ENCODE measurements around the gene SYNE2. TPM values are rescaled to one million over a fixed set of nuclear protein-coding genes. Genes with fewer than 3 reads are reported as not detected.

The SYNE2 gene
- total RNA-seq, 1 experiment from 2014 or later, result 37.5 TPM

GRCh38 chr14:63960926-63961567 is 108.2 kb downstream of the SYNE2 start:
- Histone ChIP-seq H3K4me1 (ENCODE audit: control insufficient read depth, insufficient read depth, low read length) (no peaks in the 10 kb centered on the region), H3K27me3 (ENCODE audit: control insufficient read depth, insufficient read depth, low read length) (no peaks in the 10 kb centered on the region), H3K9me3 (ENCODE audit: control insufficient read depth, insufficient read depth, low read depth, low read length) (no peaks in the 10 kb centered on the region), H3K4me3 (ENCODE audit: low read depth in 2 of 2, low read length in 2 of 2) (no peak overlapping the region), H3K36me3 (ENCODE audit: control insufficient read depth, insufficient read depth, low read length) (no peaks in the 10 kb centered on the region), H3K27ac (ENCODE audit: low read length) (no peak overlapping the region)
- ATAC-seq (no peak), DNase-seq (ENCODE audit: low read depth, low spot score) (no peak)
- intact Hi-C loops (cut with micrococcal nuclease; ENCODE audit: unreplicated experiment), result no loop called here
- CTCF ChIA-PET, result no interaction called here
- TSS peak; percentile 39 for BruUV-seq (replicated peaks)
- POLR2A ChIA-PET, result no interaction called here
- in situ Hi-C loops (cut with HindIII; ENCODE audit: low pct_unique_long_range_greater_than_20kb, low sequenced_read_pairs), result no loop called here
- TF ChIP-seq SIN3A (IDR thresholded peaks at IDR 0.05; ENCODE audit: borderline replicate concordance, insufficient read depth, low read depth, low read length) (no peak), TCF7L2 (IDR thresholded peaks at IDR 0.05; ENCODE audit: low read depth, low read length) (no peak), CTCF (IDR thresholded peaks at IDR 0.05) (no peak), POLR2AphosphoS5 (IDR thresholded peaks at IDR 0.05; ENCODE audit: low read depth, low read length) (no peak)

- ChIA-PET CTCF (no interaction called here), POLR2A (interaction anchor here (0.6 kb wide), 1 partner anchor 14 kb away, joined by 4 read pairs; no protein-coding TSS in a partner anchor)
- no peak overlapping the region for H3K4me3 ChIP-seq (ENCODE audit: low read depth in 2 of 2, low read length in 2 of 2)
- TF ChIP-seq TCF7L2 (IDR thresholded peaks at IDR 0.05; ENCODE audit: low read depth, low read length), result no peak
- intact Hi-C loops (cut with micrococcal nuclease; ENCODE audit: unreplicated experiment) (no loop called here), in situ Hi-C loops (cut with HindIII; ENCODE audit: low pct_unique_long_range_greater_than_20kb, low sequenced_read_pairs) (no loop called here)
- no TSS peak for BruUV-seq (replicated peaks)
- no peak overlapping the region for H3K27ac ChIP-seq (ENCODE audit: low read length)
- DNase-seq (ENCODE audit: low read depth, low spot score) (no peak), ATAC-seq (no peak)
- no peaks in the 10 kb centered on the region for H3K4me1 ChIP-seq (ENCODE audit: control insufficient read depth, insufficient read depth, low read length)
- no peaks in the 10 kb centered on the region for H3K9me3 ChIP-seq (ENCODE audit: control insufficient read depth, insufficient read depth, low read depth, low read length)
- no peaks in the 10 kb centered on the region for H3K36me3 ChIP-seq (ENCODE audit: control insufficient read depth, insufficient read depth, low read length)
- no peaks in the 10 kb centered on the region for H3K27me3 ChIP-seq (ENCODE audit: control insufficient read depth, insufficient read depth, low read length)
Observed at GRCh38 chr14:63962906-63963305, 110.1 kb downstream of the SYNE2 start.

- ATAC-seq, result no peak
- in situ Hi-C loops (cut with HindIII; ENCODE audit: low pct_unique_long_range_greater_than_20kb, low sequenced_read_pairs), result no loop called here
Observed at GRCh38 chr14:63963439-63963838, 110.6 kb downstream of the SYNE2 start.

More at GRCh38 chr14:63963439-63963838, 110.6 kb downstream of the SYNE2 start:
- ChIA-PET POLR2A (interaction anchor here (0.6 kb wide), 1 partner anchor 15 kb away, joined by 4 read pairs; no protein-coding TSS in a partner anchor), CTCF (no interaction called here)
- Histone ChIP-seq H3K4me3 (ENCODE audit: low read depth in 2 of 2, low read length in 2 of 2) (no peak overlapping the region), H3K27ac (ENCODE audit: low read length) (no peak overlapping the region), H3K27me3 (ENCODE audit: control insufficient read depth, insufficient read depth, low read length) (no peaks in the 10 kb centered on the region), H3K4me1 (ENCODE audit: control insufficient read depth, insufficient read depth, low read length) (no peaks in the 10 kb centered on the region), H3K9me3 (ENCODE audit: control insufficient read depth, insufficient read depth, low read depth, low read length) (no peaks in the 10 kb centered on the region), H3K36me3 (ENCODE audit: control insufficient read depth, insufficient read depth, low read length) (no peaks in the 10 kb centered on the region)
- DNase-seq (ENCODE audit: low read depth, low spot score), result no peak
- no peak for TF ChIP-seq SIN3A (IDR thresholded peaks at IDR 0.05; ENCODE audit: borderline replicate concordance, insufficient read depth, low read depth, low read length)
- TF ChIP-seq CTCF (IDR thresholded peaks at IDR 0.05), result no peak
- TF ChIP-seq TCF7L2 (IDR thresholded peaks at IDR 0.05; ENCODE audit: low read depth, low read length), result no peak
- TF ChIP-seq POLR2AphosphoS5 (IDR thresholded peaks at IDR 0.05; ENCODE audit: low read depth, low read length), result no peak
- TF ChIP-seq REST (IDR thresholded peaks at IDR 0.05; ENCODE audit: insufficient read depth in 1 of 2, low read depth in 2 of 2, low read length in 1 of 2), result no peak
- intact Hi-C loops (cut with micrococcal nuclease; ENCODE audit: unreplicated experiment), result no loop called here
- no TSS peak for BruUV-seq (replicated peaks)

Measured in Panc1 (cell line).